H9 (cell line): ENCODE results near the gene DOCK9. TPM values are rescaled to one million over a fixed set of nuclear protein-coding genes. Genes with fewer than 3 reads are reported as not detected.

Experiments used
- DNase-seq: peaks from one replicate; pipeline ENCODE4 v3.0.0-alpha.2; 2017
- H2AFZ ChIP-seq: one replicate; pipeline ENCODE4 v1.6.1; 2013; ENCODE audit warnings: mild to moderate bottlenecking, low read length, control low read depth, moderate library complexity
- H2AK5ac ChIP-seq: 2 replicates; pipeline ENCODE4 v1.6.1; 2013; ENCODE audit warnings: low read length, control low read depth, mixed read lengths; ENCODE audit not compliant: insufficient read length
- H2BK120ac ChIP-seq: one replicate; pipeline ENCODE4 v1.6.1; 2013; ENCODE audit warnings: low read depth, mild to moderate bottlenecking, low read length, control low read depth, inconsistent platforms; ENCODE audit not compliant: poor library complexity, severe bottlenecking
- H2BK12ac ChIP-seq: 2 replicates; pipeline ENCODE4 v1.6.1; 2013; ENCODE audit warnings: low read length, control low read depth, mixed read lengths, low read depth; ENCODE audit not compliant: insufficient read length
- H2BK15ac ChIP-seq: 2 replicates; pipeline ENCODE4 v1.6.1; 2013; ENCODE audit warnings: low read depth, low read length, control low read depth
- H2BK20ac ChIP-seq: one replicate; pipeline ENCODE4 v1.6.1; 2013; ENCODE audit warnings: low read depth, mild to moderate bottlenecking, low read length, control low read depth, inconsistent platforms; ENCODE audit not compliant: poor library complexity, severe bottlenecking
- H2BK5ac ChIP-seq: 2 replicates; pipeline ENCODE4 v1.6.1; 2013; ENCODE audit warnings: low read length, control low read depth, mixed read lengths; ENCODE audit not compliant: insufficient read length
- H3K14ac ChIP-seq: 2 replicates; pipeline ENCODE4 v1.6.1; 2013; ENCODE audit warnings: low read length, control low read depth; ENCODE audit not compliant: insufficient read depth
- H3K18ac ChIP-seq: 2 replicates; pipeline ENCODE4 v1.6.1; 2013; ENCODE audit warnings: low read depth, mild to moderate bottlenecking, mixed read lengths, low read length, control low read depth; ENCODE audit not compliant: insufficient read length
- H3K23ac ChIP-seq: 2 replicates; pipeline ENCODE4 v1.6.1; 2013; ENCODE audit warnings: low read length, control low read depth, mixed read lengths, low read depth; ENCODE audit not compliant: insufficient read length
- H3K23me2 ChIP-seq: 2 replicates; pipeline ENCODE4 v1.6.1; 2013; ENCODE audit warnings: low read depth, mild to moderate bottlenecking, mixed read lengths, low read length, control low read depth; ENCODE audit not compliant: insufficient read length, poor library complexity, severe bottlenecking
- H3K27ac ChIP-seq: 2 replicates; pipeline ENCODE4 v1.5.1; 2013; ENCODE audit warnings: low read length, control low read depth, mixed read lengths, low read depth; ENCODE audit not compliant: insufficient read length
- H3K27me3 ChIP-seq: 2 replicates; pipeline ENCODE4 v1.6.1; 2013; ENCODE audit warnings: low read length, control low read depth, inconsistent platforms; ENCODE audit not compliant: insufficient read depth
- H3K4ac ChIP-seq: 2 replicates; pipeline ENCODE4 v1.6.1; 2013; ENCODE audit warnings: low read depth, mild to moderate bottlenecking, control low read depth, inconsistent platforms, low read length, moderate library complexity
- H3K4me1 ChIP-seq: 2 replicates; pipeline ENCODE4 v1.6.1; 2013; ENCODE audit warnings: low read length, control low read depth, inconsistent platforms; ENCODE audit not compliant: insufficient read depth
- H3K4me2 ChIP-seq: 2 replicates; pipeline ENCODE4 v1.6.1; 2013; ENCODE audit warnings: low read length, control low read depth, mixed read lengths; ENCODE audit not compliant: insufficient read length, insufficient read depth
- H3K56ac ChIP-seq: 2 replicates; pipeline ENCODE4 v1.6.1; 2013; ENCODE audit warnings: low read depth, mild to moderate bottlenecking, mixed read lengths, low read length, control low read depth; ENCODE audit not compliant: insufficient read length
- H3K79me1 ChIP-seq: 2 replicates; pipeline ENCODE4 v1.6.1; 2013; ENCODE audit warnings: low read depth, mild to moderate bottlenecking, moderate library complexity, low read length, control low read depth, inconsistent platforms; ENCODE audit not compliant: insufficient read depth, poor library complexity, severe bottlenecking
- H3K79me2 ChIP-seq: 2 replicates; pipeline ENCODE4 v1.6.1; 2013; ENCODE audit warnings: low read length, control low read depth, inconsistent platforms; ENCODE audit not compliant: insufficient read depth
- H3K9ac ChIP-seq: 2 replicates; pipeline ENCODE4 v1.6.1; 2013; ENCODE audit warnings: low read length, control low read depth, mixed read lengths; ENCODE audit not compliant: insufficient read length; ENCODE audit errors: extremely low read depth
- H3K9me3 ChIP-seq: one replicate; pipeline ENCODE4 v1.6.1; 2013; ENCODE audit warnings: low read depth, low read length, inconsistent platforms; ENCODE audit not compliant: control insufficient read depth
- H3T11ph ChIP-seq: one replicate; pipeline ENCODE4 v1.6.1; 2013; ENCODE audit warnings: mild to moderate bottlenecking, low read length, control low read depth, inconsistent platforms
- H4K20me1 ChIP-seq: one replicate; pipeline ENCODE4 v1.6.1; 2013; ENCODE audit not compliant: control insufficient read depth, insufficient read length, insufficient read depth
- H4K5ac ChIP-seq: 2 replicates; pipeline ENCODE4 v1.6.1; 2013; ENCODE audit warnings: low read depth, mild to moderate bottlenecking, mixed read lengths, low read length, control low read depth; ENCODE audit not compliant: insufficient read length
- H4K8ac ChIP-seq: replicated peaks from 2 replicates; pipeline ENCODE4 v1.6.1; 2013; ENCODE audit warnings: low read length, control low read depth, mixed read lengths, low read depth; ENCODE audit not compliant: insufficient read length
- H4K91ac ChIP-seq: 2 replicates; pipeline ENCODE4 v1.6.1; 2013; ENCODE audit warnings: low read depth, mild to moderate bottlenecking, moderate library complexity, mixed read lengths, low read length, control low read depth; ENCODE audit not compliant: insufficient read length
- H3K27ac Mint-ChIP-seq, 3 experiments: 2 replicates in 2 of 3; 3 replicates in 1 of 3; pipeline ENCODE4 v1.8.0; 2020 to 2021; ENCODE audit warnings: mixed read lengths in 3 of 3, mild to moderate bottlenecking in 1 of 3, moderate library complexity in 1 of 3
- H3K27me3 Mint-ChIP-seq: 2 replicates; pipeline ENCODE4 v1.8.0; 2021; ENCODE audit warnings: low read depth, mild to moderate bottlenecking, moderate library complexity, mixed read lengths
- H3K36me3 Mint-ChIP-seq, 3 experiments: 2 replicates in 2 of 3; 3 replicates in 1 of 3; pipeline ENCODE4 v1.8.0; 2020 to 2021; ENCODE audit warnings: low read depth in 3 of 3, mixed read lengths in 3 of 3; ENCODE audit not compliant: insufficient read depth in 1 of 3
- H3K4me1 Mint-ChIP-seq, 2 experiments: 2 replicates each; pipeline ENCODE4 v1.8.0; 2020; ENCODE audit warnings: mixed read lengths in 2 of 2
- H3K4me3 Mint-ChIP-seq, 2 experiments: 2 replicates in 1 of 2; 3 replicates in 1 of 2; pipeline ENCODE4 v1.8.0; 2020 to 2021; ENCODE audit warnings: mild to moderate bottlenecking in 2 of 2, mixed read lengths in 2 of 2, moderate library complexity in 1 of 2
- H3K9me3 Mint-ChIP-seq, 2 experiments: 2 replicates in 1 of 2; 3 replicates in 1 of 2; pipeline ENCODE4 v1.8.0; 2020; ENCODE audit warnings: mild to moderate bottlenecking in 2 of 2, mixed read lengths in 2 of 2, moderate library complexity in 1 of 2
- WGBS: extraction: QIAGEN DNeasy Blood & Tissue Kit; methylation state at CpG from one replicate; pipeline ENCODE4 v1.1.7; 2013; ENCODE audit warnings: missing lambda C conversion rate, low lambda C conversion rate, mixed read lengths; ENCODE audit not compliant: insufficient read length; ENCODE audit errors: extremely low coverage; 5-methylcytosine and 5-hydroxymethylcytosine counted together
- total RNA-seq: library from RNA; stranded (reverse); gene quantifications from 2 replicates; pipeline ENCODE4 v1.2.1, GENCODE V29; 2021
- TF ChIP-seq, protein P1 (sequence below): fragments of 200-600 bp; sonication (generic); conservative IDR thresholded peaks from 3 replicates; pipeline ENCODE4 v1.8.0; 2021; ENCODE audit warnings: antibody characterized with exemption, mild to moderate bottlenecking

DOCK9 gene
- total RNA-seq, 1 experiment from 2014 or later: 23.0 TPM

DNA sequence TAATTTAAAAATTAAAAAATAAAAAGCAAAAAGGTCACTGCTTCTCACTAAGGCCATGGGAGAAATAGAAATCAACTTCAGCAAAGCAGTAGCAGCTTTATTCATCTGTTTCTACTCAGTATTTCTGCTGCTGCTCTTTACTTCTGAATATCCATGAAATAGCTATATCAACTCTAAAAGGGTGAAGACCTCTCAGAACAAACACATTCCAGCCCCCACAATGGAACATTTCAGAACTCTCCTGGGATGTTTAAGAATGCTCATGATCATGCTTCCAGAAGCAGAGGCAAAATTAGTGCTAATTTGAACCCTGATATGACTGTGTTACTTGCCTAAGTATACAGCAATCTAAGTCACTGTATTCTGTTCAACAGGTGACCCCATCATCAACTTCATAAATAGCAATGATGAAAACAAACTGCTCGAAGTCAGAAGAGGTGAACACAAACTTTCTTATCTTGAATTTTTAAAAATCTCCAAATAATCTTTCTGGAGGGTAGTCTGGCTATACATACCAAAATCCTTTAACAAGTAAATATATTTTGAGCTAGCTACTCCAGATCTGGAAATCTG is 29.6 kb upstream of the DOCK9 start:
- H3K36me3 Mint-ChIP-seq: no peaks in the 10 kb centered on the region
- Histone ChIP-seq H3K14ac (no peak overlapping the region), H3K79me1 (no peaks in the 10 kb centered on the region), H2BK20ac (no peak overlapping the region), H3K27ac (no peak overlapping the region), H3K18ac (no peak overlapping the region), H3K56ac (no peak overlapping the region), H4K20me1 (no peaks in the 10 kb centered on the region), H3T11ph (no peak overlapping the region), H2BK15ac (no peak overlapping the region), H3K9me3 (no peaks in the 10 kb centered on the region), H2BK5ac (no peak overlapping the region), H2AK5ac (no peak overlapping the region), H4K91ac (no peak overlapping the region), H3K27me3 (no peaks in the 10 kb centered on the region), H3K9ac (no peak overlapping the region), H3K79me2 (no peaks in the 10 kb centered on the region), H2BK12ac (no peak overlapping the region), H2AFZ (no peak overlapping the region), H3K4me1 (no peaks in the 10 kb centered on the region), H3K23me2 (no peaks in the 10 kb centered on the region), H3K4me2 (no peak overlapping the region), H4K8ac (no peak overlapping the region), H4K5ac (no peak overlapping the region), H2BK120ac (no peak overlapping the region), H3K23ac (no peak overlapping the region), H3K4ac (no peak overlapping the region)
- no peak for DNase-seq
- no CpG with 5 or more reads among the region's 1 CpG for WGBS
- H3K27me3 Mint-ChIP-seq: no peaks in the 10 kb centered on the region; the same call in none of the 2 replicates
- TF ChIP-seq, protein P1, sequence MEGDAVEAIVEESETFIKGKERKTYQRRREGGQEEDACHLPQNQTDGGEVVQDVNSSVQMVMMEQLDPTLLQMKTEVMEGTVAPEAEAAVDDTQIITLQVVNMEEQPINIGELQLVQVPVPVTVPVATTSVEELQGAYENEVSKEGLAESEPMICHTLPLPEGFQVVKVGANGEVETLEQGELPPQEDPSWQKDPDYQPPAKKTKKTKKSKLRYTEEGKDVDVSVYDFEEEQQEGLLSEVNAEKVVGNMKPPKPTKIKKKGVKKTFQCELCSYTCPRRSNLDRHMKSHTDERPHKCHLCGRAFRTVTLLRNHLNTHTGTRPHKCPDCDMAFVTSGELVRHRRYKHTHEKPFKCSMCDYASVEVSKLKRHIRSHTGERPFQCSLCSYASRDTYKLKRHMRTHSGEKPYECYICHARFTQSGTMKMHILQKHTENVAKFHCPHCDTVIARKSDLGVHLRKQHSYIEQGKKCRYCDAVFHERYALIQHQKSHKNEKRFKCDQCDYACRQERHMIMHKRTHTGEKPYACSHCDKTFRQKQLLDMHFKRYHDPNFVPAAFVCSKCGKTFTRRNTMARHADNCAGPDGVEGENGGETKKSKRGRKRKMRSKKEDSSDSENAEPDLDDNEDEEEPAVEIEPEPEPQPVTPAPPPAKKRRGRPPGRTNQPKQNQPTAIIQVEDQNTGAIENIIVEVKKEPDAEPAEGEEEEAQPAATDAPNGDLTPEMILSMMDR: no peak
- H3K27ac Mint-ChIP-seq: no peak overlapping the region
- H3K9me3 Mint-ChIP-seq: no peaks in the 10 kb centered on the region
- no peak overlapping the region for H3K4me3 Mint-ChIP-seq
- H3K4me1 Mint-ChIP-seq: peaks cover 8 to 12% of the 10 kb centered on the region in 2 experiments
